HepG2 (cell line): Measurements from ENCODE around the gene HLF. TPM values are rescaled to one million over a fixed set of nuclear protein-coding genes. Genes with fewer than 3 reads are reported as not detected.

Experiments used
- ATAC-seq: fragments of 200-7000 bp; cut with Tn5 transposase; 3 replicates; pipeline ENCODE4 v1.9.1; 2020; ENCODE audit warnings: mild to moderate bottlenecking, moderate library complexity
- BruUV-seq: library from RNA; stranded (reverse); fragments of 400-500 nt; replicated peaks from 2 replicates; lab custom pipeline; 2021; lab: Mats Ljungman, UMichigan
- CTCF ChIA-PET: fragments of 300-600 bp; formaldehyde crosslinking; extraction: SDS; loops from one replicate; lab custom pipeline; 2021; ENCODE audit warnings: low total read pairs, inconsistent platforms, low intra/inter-chr PET ratio; lab: Yijun Ruan, JAX
- POLR2A ChIA-PET: fragments of 350-600 bp; sonication (Branson Sonifier 250); formaldehyde crosslinking; loops from one replicate; lab custom pipeline; 2020; ENCODE audit warnings: antibody characterized with exemption, inconsistent platforms; lab: Yijun Ruan, JAX
- DNase-seq: peaks from one replicate; pipeline ENCODE4 v3.0.0-alpha.2; 2015; ENCODE audit warnings: low spot score
- FAIRE-seq: peaks from 3 replicates; lab custom pipeline; 2011; peaks lifted over from hg19 to GRCh38; lab: Jason Lieb, UNC
- H2AFZ ChIP-seq: one replicate; pipeline ENCODE4 v1.6.1; 2011; ENCODE audit warnings: low read length, inconsistent platforms
- H3K27ac ChIP-seq: fragments of 300-600 bp; 3 replicates; pipeline ENCODE4 v1.8.0; 2011; ENCODE audit warnings: mixed run types, mild to moderate bottlenecking, mixed read lengths, low read length, inconsistent platforms; ENCODE audit not compliant: insufficient read depth; ENCODE audit errors: extremely low read length
- H3K27me3 ChIP-seq, 2 experiments: fragments of 200-600 bp in 1 of 2; 2 replicates in 1 of 2; 3 replicates in 1 of 2; pipeline versions ENCODE4 v1.6.0 to v1.8.0; 2011; ENCODE audit warnings: low read length in 2 of 2, mild to moderate bottlenecking in 2 of 2, moderate library complexity in 2 of 2, inconsistent platforms in 1 of 2; ENCODE audit not compliant: insufficient read depth in 2 of 2, control insufficient read depth in 1 of 2
- H3K36me3 ChIP-seq, 2 experiments: fragments of 200-600 bp in 1 of 2; replicated peaks in 1 of 2; 2 replicates in 1 of 2; 3 replicates in 1 of 2; pipeline versions ENCODE4 v1.5.1 to v1.8.0; 2011; ENCODE audit warnings: low read length in 2 of 2, inconsistent platforms in 1 of 2; ENCODE audit not compliant: insufficient read depth in 2 of 2, control insufficient read depth in 1 of 2
- H3K4me1 ChIP-seq: 2 replicates; pipeline ENCODE4 v1.5.1; 2012; ENCODE audit warnings: low read length, inconsistent platforms; ENCODE audit not compliant: insufficient read depth
- H3K4me2 ChIP-seq: 2 replicates; pipeline ENCODE4 v1.6.0; 2011; ENCODE audit warnings: low read depth, low read length, inconsistent platforms
- H3K4me3 ChIP-seq, 3 experiments: fragments of 200-600 bp in 1 of 3; sonication (generic), shearing (Covaris generic) in 1 of 3; replicated peaks in 1 of 3; 2 replicates each; pipeline ENCODE4 v1.5.1; 2011 to 2016; ENCODE audit warnings: low read length in 3 of 3, inconsistent platforms in 2 of 3, low read depth in 2 of 3, mild to moderate bottlenecking in 2 of 3, control low read depth in 1 of 3, mixed read lengths in 1 of 3; ENCODE audit not compliant: insufficient read depth in 1 of 3
- H3K79me2 ChIP-seq: one replicate; pipeline ENCODE4 v1.6.1; 2011; ENCODE audit warnings: low read length, inconsistent platforms; ENCODE audit not compliant: insufficient read depth
- H3K9ac ChIP-seq: 2 replicates; pipeline ENCODE4 v1.6.0; 2011; ENCODE audit warnings: mild to moderate bottlenecking, low read depth, low read length, inconsistent platforms; ENCODE audit not compliant: insufficient read depth
- H3K9me3 ChIP-seq: 2 replicates; pipeline ENCODE4 v1.5.1; 2012; ENCODE audit warnings: mild to moderate bottlenecking, low read length
- H4K20me1 ChIP-seq: 2 replicates; pipeline ENCODE4 v1.6.0; 2011; ENCODE audit warnings: inconsistent platforms, mild to moderate bottlenecking, low read length, moderate library complexity; ENCODE audit not compliant: insufficient read depth
- ATAD3A ChIP-seq: sonication (generic); formaldehyde crosslinking; IDR thresholded peaks from 2 replicates; pipeline ENCODE4 v1.4.0; 2020; ENCODE audit warnings: missing genetic modification reagents
- CHCHD3 ChIP-seq: sonication (generic); formaldehyde crosslinking; IDR thresholded peaks from 2 replicates; pipeline ENCODE4 v1.8.0; 2022; ENCODE audit warnings: mild to moderate bottlenecking, missing genetic modification reagents, moderate library complexity
- GATAD1 ChIP-seq: IDR thresholded peaks from 2 replicates; pipeline ENCODE4 v1.6.1; 2016; ENCODE audit warnings: missing genetic modification reagents, missing compliant biosample characterization
- GATAD2A ChIP-seq: IDR thresholded peaks from 2 replicates; pipeline ENCODE4 v1.6.1; 2016
- GPBP1L1 ChIP-seq: sonication (generic); formaldehyde crosslinking; IDR thresholded peaks from 2 replicates; pipeline ENCODE4 v1.5.0; 2020; ENCODE audit warnings: mild to moderate bottlenecking, missing genetic modification reagents
- HOXA5 ChIP-seq: sonication (generic); formaldehyde crosslinking; IDR thresholded peaks from 2 replicates; pipeline ENCODE4 v1.4.0; 2020; ENCODE audit warnings: missing genetic modification reagents
- MEF2D ChIP-seq: sonication (generic); formaldehyde crosslinking; IDR thresholded peaks from 2 replicates; pipeline ENCODE4 v1.5.1; 2020; ENCODE audit warnings: mild to moderate bottlenecking, missing genetic modification reagents
- MEIS2 ChIP-seq: sonication (generic); formaldehyde crosslinking; IDR thresholded peaks from 2 replicates; pipeline ENCODE4 v1.9.0; 2021; ENCODE audit warnings: mild to moderate bottlenecking, missing genetic modification reagents
- NFE2L2 ChIP-seq: fragments of 150-350 bp; IDR thresholded peaks from 2 replicates; pipeline ENCODE4 v1.6.1; 2014; ENCODE audit warnings: low read length
- RBM22 ChIP-seq: fragments of 200-400 bp; formaldehyde crosslinking; optimal IDR thresholded peaks from 2 replicates; pipeline ENCODE3; 2017; ENCODE audit warnings: mild to moderate bottlenecking, low read length, moderate library complexity
- RXRA ChIP-seq: sonication (generic); formaldehyde crosslinking; IDR thresholded peaks from 2 replicates; pipeline ENCODE4 v1.5.1; 2020; ENCODE audit warnings: missing genetic modification reagents
- SOX13 ChIP-seq, 3 experiments: fragments of 450-650 bp in 1 of 3; sonication (generic) in 1 of 3; formaldehyde crosslinking in 1 of 3; IDR thresholded peaks in 2 of 3; conservative IDR thresholded peaks in 1 of 3; 2 replicates each; pipeline versions ENCODE4 v1.5.0 to v1.6.1; 2016 to 2020; ENCODE audit warnings: antibody characterized with exemption in 1 of 3, mild to moderate bottlenecking in 1 of 3, missing compliant biosample characterization in 1 of 3, missing genetic modification reagents in 1 of 3, moderate library complexity in 1 of 3
- YEATS2 ChIP-seq: sonication (generic); formaldehyde crosslinking; IDR thresholded peaks from 2 replicates; pipeline ENCODE4 v1.4.0; 2020; ENCODE audit warnings: missing genetic modification reagents, borderline replicate concordance
- ZNF382 ChIP-seq: sonication (generic); formaldehyde crosslinking; IDR thresholded peaks from 2 replicates; pipeline ENCODE4 v1.5.0; 2020; ENCODE audit warnings: missing genetic modification reagents, mild to moderate bottlenecking, borderline replicate concordance
- ZNF430 ChIP-seq: sonication (generic); formaldehyde crosslinking; IDR thresholded peaks from 2 replicates; pipeline ENCODE4 v1.9.0; 2021; ENCODE audit warnings: mild to moderate bottlenecking, missing genetic modification reagents
- ZNF432 ChIP-seq: sonication (generic); formaldehyde crosslinking; IDR thresholded peaks from 2 replicates; pipeline ENCODE4 v1.5.0; 2020; ENCODE audit warnings: missing genetic modification reagents, mild to moderate bottlenecking, borderline replicate concordance
- ZNF543 ChIP-seq: sonication (generic); formaldehyde crosslinking; IDR thresholded peaks from 2 replicates; pipeline ENCODE4 v1.4.0; 2020; ENCODE audit warnings: mild to moderate bottlenecking, missing genetic modification reagents
- ZNF672 ChIP-seq: sonication (generic); formaldehyde crosslinking; IDR thresholded peaks from 2 replicates; pipeline ENCODE4 v1.8.1; 2022; ENCODE audit warnings: missing genetic modification reagents
- ZNF777 ChIP-seq: sonication (generic); formaldehyde crosslinking; IDR thresholded peaks from 2 replicates; pipeline ENCODE4 v1.4.0; 2020; ENCODE audit warnings: missing genetic modification reagents
- ZNF792 ChIP-seq: IDR thresholded peaks from 2 replicates; pipeline ENCODE4 v1.6.1; 2016
- ZNF800 ChIP-seq: sonication (generic); formaldehyde crosslinking; IDR thresholded peaks from 2 replicates; pipeline ENCODE4 v1.4.0; 2020; ENCODE audit warnings: missing genetic modification reagents
- WGBS: methylation state at CpG from one replicate; pipeline ENCODE4 v1.1.6; 2017; ENCODE audit warnings: low lambda C conversion rate; 5-methylcytosine and 5-hydroxymethylcytosine counted together
- in situ Hi-C: cut with HindIII; loops from 2 replicates; pipeline ENCODE4 v1.10.0; 2017; ENCODE audit warnings: low pct_unique_long_range_greater_than_20kb; ENCODE audit not compliant: extremely low pct_ligation_motif_present
- intact Hi-C: fragments of 100-400 bp; cut with micrococcal nuclease; formaldehyde crosslinking; loops from one replicate; pipeline ENCODE4 v1.10.0; 2022; ENCODE audit not compliant: unreplicated experiment
- polyA plus RNA-seq, 8 experiments: library from polyadenylated mRNA; depleted of rRNA in 3 of 8; stranded (reverse) in 7 of 8; unstranded in 1 of 8; fragments of >200 nt; fragmentation: Illumina TruSeq in 4 of 8; extraction: Trizol in 4 of 8; gene quantifications; 2 replicates each; pipeline versions ENCODE4 v1.2.1 to v1.2.3, GENCODE V29; 2011 to 2016; ENCODE audit warnings: low read depth in 4 of 8, missing spikeins in 1 of 8, mixed read lengths in 1 of 8; ENCODE audit not compliant: insufficient read depth in 1 of 8
- total RNA-seq, 5 experiments: library from RNA; depleted of rRNA; stranded (reverse); fragments of >200 nt; fragmentation: Illumina TruSeq; extraction: Trizol; gene quantifications; 2 replicates each; pipeline ENCODE4 v1.2.3, GENCODE V29; 2016; ENCODE audit warnings: low read depth in 1 of 5
- TF ChIP-seq, protein P1 (sequence below): sonication (generic); formaldehyde crosslinking; IDR thresholded peaks from 2 replicates; pipeline ENCODE4 v1.4.0; 2020; ENCODE audit warnings: mild to moderate bottlenecking, missing genetic modification reagents

Gene HLF
- total and polyA plus RNA-seq, 2 of the 13 experiments (the other 11 are each of a cell fraction or from before 2014, with no cell fraction given), result 202 to 346 TPM

DNA sequence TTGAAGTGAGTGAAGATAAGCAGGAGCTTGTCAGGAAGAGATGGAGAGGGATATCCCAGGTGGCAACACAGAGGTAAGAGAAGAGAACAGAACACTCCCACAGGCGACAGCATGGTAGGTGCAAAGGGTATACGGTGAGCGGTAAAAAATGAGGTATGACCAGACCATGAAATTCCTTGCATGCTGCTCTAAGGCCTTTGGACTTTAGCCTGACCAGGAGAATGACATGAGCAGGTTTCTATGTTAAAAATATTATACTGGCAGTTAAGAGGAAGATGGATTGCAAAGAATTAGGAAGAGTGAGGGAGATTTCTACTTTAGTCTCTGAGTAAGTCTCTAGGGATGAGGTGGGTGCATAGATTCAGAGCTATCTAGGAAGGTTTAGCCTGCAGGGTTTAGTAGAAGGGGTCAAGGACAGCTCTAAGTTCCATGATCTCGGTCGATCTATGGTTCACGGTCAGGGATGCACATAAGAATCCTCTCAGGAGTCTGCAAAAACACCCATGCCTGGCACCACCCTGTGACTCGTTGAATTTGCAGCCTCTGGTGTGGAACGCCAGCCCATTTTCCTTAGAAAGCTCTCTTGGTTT is 65.7 kb downstream of the HLF start (continued):
- peak; percentile 23; the same call in 1 of the 2 replicates for TF ChIP-seq NFE2L2
- TF ChIP-seq ZNF792, result no peak
- TF ChIP-seq GATAD2A (CRISPR knock-in tag), result peak; percentile 27; the same call in 1 of the 2 replicates
- no peak for TF ChIP-seq ZNF432
- no peak for TF ChIP-seq RXRA (CRISPR knock-in tag)
- no peak for TF ChIP-seq CHCHD3
- no peak for TF ChIP-seq ZNF800 (CRISPR knock-in tag)
- no peak for TF ChIP-seq SOX13 (IDR thresholded peaks at IDR 0.05)
- peak in 1 of 2 experiments; percentile 28; a peak in 1 of 4 replicates for TF ChIP-seq SOX13 (CRISPR knock-in tag; conservative IDR thresholded peaks at IDR 0.05 in 1 of 2, IDR thresholded peaks at IDR 0.05 in 1 of 2)

- H3K27me3 ChIP-seq, result no peaks in the 10 kb centered on the region; a peak in 1 of 5 replicates
- in situ Hi-C loops, result no loop called here
- 80% methylated on average over 15 of the region's 15 CpGs for WGBS
- peaks cover 35% of the 10 kb centered on the region for H3K4me1 ChIP-seq
- ATAC-seq, result no peak
- no peaks in the 10 kb centered on the region for H4K20me1 ChIP-seq
- H3K4me3 ChIP-seq, result no peak overlapping the region
- H3K9me3 ChIP-seq, result 0 out of 2 replicates have a peak, but pooled peaks cover 5% of the 10 kb centered on the region
- H2AFZ ChIP-seq, result no peak overlapping the region
- no peak overlapping the region for H3K4me2 ChIP-seq
- no peak for FAIRE-seq
- BruUV-seq, result no TSS peak
- H3K36me3 ChIP-seq, result no peaks in the 10 kb centered on the region
- intact Hi-C loops, result no loop called here
- no peaks in the 10 kb centered on the region for H3K79me2 ChIP-seq
- no peak for DNase-seq
- no peak overlapping the region for H3K9ac ChIP-seq
- CTCF ChIA-PET, result no interaction called here
- no peak overlapping the region for H3K27ac ChIP-seq
- POLR2A ChIA-PET, result no interaction called here
- TF ChIP-seq MEF2D (CRISPR knock-in tag) (no peak), RBM22 (no peak), GATAD1 (no peak), ZNF382 (CRISPR knock-in tag) (no peak), ATAD3A (CRISPR knock-in tag) (no peak), ZNF672 (CRISPR knock-in tag) (no peak), GATAD2A (CRISPR knock-in tag) (no peak), ZNF430 (CRISPR knock-in tag) (no peak), ZNF543 (no peak), ZNF777 (no peak), MEIS2 (CRISPR knock-in tag) (no peak), YEATS2 (no peak), GPBP1L1 (CRISPR knock-in tag) (no peak), HOXA5 (CRISPR knock-in tag) (no peak)
- TF ChIP-seq, protein P1, sequence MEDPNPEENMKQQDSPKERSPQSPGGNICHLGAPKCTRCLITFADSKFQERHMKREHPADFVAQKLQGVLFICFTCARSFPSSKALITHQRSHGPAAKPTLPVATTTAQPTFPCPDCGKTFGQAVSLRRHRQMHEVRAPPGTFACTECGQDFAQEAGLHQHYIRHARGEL (CRISPR knock-in tag), result no peak
Measured at GRCh38 chr17:55332296-55333041, 67.7 kb downstream of the HLF start.
